ENCODE results near the gene METAP1D. TPM values are rescaled to one million over a fixed set of nuclear protein-coding genes. Genes with fewer than 3 reads are reported as not detected.

The METAP1D gene
- total and polyA plus RNA-seq, 8 donors = 2.8 to 24.4 (median 20.1) TPM

- H3K4me3 ChIP-seq = peak overlapping the region in 1 of 2 donors; percentile 43
- no peak for TF ChIP-seq CTCF (IDR thresholded peaks at IDR 0.05)
- no peak overlapping the region for H3K27ac ChIP-seq
- ATAC-seq = peak; percentile 13
- intact Hi-C loops (cut with DNase I) = no loop called here
- no peaks in the 10 kb centered on the region for H3K9me3 ChIP-seq
- H3K27me3 ChIP-seq = peaks cover 100% of the 10 kb centered on the region in 2 donors
- H3K36me3 ChIP-seq = no peaks in the 10 kb centered on the region
- peaks cover 29 to 48% of the 10 kb centered on the region in 2 donors for H3K4me1 ChIP-seq
- DNase-seq = no peak
Observed at GRCh38 chr2:172094294-172095145, 94.8 kb downstream of the METAP1D start.

- ATAC-seq (peak; percentile 58), DNase-seq (peak in 2 of 4 donors; percentile 52 to 87)
- Histone ChIP-seq H3K27me3 (peaks cover 100% of the 10 kb centered on the region in 2 donors), H3K4me3 (peak overlapping the region in 1 of 2 donors; percentile 43), H3K27ac (no peak overlapping the region), H3K36me3 (no peaks in the 10 kb centered on the region), H3K9me3 (no peaks in the 10 kb centered on the region), H3K4me1 (peaks cover 29 to 56% of the 10 kb centered on the region in 2 donors)
- intact Hi-C loops (cut with DNase I) = no loop called here
- TF ChIP-seq CTCF (IDR thresholded peaks at IDR 0.05) = no peak
Observed at GRCh38 chr2:172095146-172095904, 95.6 kb downstream of the METAP1D start.

DNA sequence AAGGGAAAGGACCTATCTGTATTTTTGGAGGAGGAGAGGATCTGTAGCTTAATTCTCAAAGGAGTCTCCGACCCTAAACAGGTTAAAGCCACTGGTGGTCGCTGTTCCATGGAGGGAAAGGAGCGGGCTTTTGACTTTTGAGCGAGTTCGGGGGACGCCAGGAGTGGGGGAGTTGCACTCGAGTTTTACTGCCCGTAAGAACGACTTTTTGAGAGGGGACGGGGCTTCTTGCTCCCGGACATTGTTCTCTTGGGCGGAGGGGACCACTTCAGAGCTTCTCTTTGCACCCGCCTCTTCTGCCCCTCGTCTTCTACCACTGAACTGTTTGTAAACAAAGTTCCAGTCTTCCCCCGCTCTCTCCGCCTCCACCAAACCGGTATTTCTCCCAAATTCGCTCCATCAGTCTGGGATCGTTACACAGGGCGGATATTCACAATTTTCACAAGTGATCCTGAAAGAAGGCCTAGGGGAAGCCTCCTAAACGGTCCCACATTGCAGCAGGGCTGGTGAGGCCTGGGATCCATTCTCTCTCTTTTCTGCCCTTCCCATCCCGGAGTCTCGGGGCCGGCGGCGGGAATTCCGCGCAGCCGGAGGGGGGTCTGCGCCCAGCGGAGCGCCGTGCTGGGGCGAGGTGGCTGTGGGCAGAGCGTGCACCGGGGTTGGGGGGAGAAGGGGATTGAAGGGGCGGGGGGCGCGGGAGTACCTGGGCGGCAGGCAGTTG lies 96.3 kb downstream of the METAP1D start:
- Histone ChIP-seq H3K4me3 (peak overlapping the region in 1 of 2 donors; percentile 43), H3K9me3 (no peaks in the 10 kb centered on the region), H3K27ac (no peak overlapping the region), H3K36me3 (no peaks in the 10 kb centered on the region), H3K27me3 (peaks cover 100% of the 10 kb centered on the region in 2 donors), H3K4me1 (peaks cover 29 to 63% of the 10 kb centered on the region in 2 donors)
- ATAC-seq (no peak), DNase-seq (no peak)
- TF ChIP-seq CTCF (IDR thresholded peaks at IDR 0.05) = no peak
- intact Hi-C loops (cut with DNase I) = no loop called here

DNA sequence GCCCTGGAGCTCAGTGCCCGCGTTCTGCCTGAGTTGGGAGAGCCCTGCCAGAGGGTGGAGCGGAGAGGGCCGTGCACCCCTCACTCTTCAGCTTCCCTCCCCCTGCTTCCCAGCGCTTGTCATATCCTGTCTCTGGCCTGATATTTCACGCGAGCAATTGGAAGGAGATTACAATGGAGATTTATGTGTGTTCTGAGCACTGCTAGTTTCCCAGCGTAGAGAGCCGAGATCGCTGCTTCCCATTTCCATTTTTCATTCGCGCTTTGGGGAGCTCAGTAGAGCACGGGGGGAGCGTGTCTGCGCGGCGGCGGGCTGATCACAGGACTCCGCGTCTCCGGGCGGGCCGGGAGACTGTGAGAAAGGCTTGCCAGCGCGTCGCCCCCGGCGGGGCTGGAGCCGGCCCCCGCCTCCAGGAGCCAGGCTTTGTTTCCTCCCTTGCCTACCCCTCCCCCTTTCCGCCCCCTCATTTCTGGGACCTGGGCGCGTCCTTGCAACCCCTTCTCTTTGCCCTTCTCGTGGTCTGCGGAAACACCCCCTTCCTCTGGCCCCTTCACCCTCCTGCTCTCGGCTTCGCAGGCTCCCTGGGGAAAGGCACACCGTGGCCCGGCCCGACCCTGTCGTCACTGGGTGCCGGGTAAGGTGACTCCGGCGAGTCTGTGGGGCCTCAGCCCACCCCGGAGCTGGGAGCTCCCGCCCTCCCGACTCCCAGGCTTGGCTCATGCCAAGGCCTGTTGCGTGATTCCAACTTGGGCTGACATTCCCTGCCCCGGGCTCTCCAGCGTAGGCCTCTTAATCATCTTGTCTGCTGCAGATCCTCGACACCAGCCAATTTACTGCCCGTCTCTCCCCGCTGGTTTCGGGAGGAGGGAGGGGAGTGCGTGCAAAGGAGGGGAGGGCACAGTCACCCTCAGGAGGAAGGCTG lies 97.1 kb downstream of the METAP1D start:
- ATAC-seq (peak; percentile 10), DNase-seq (no peak)
- Histone ChIP-seq H3K4me1 (peaks cover 34 to 71% of the 10 kb centered on the region in 2 donors), H3K9me3 (no peaks in the 10 kb centered on the region), H3K4me3 (no peak overlapping the region), H3K36me3 (no peaks in the 10 kb centered on the region), H3K27me3 (peaks cover 100% of the 10 kb centered on the region in 2 donors), H3K27ac (no peak overlapping the region)
- no peak for TF ChIP-seq CTCF (IDR thresholded peaks at IDR 0.05)
- intact Hi-C loops (cut with DNase I) = no loop called here

Data from left lung (tissue), 10 donors.